HepG2 (cell line): ENCODE results near the gene P2RX3. TPM values are rescaled to one million over a fixed set of nuclear protein-coding genes. Genes with fewer than 3 reads are reported as not detected.

ENCODE experiments used
- ATAC-seq: fragments of 200-7000 bp; cut with Tn5 transposase; 3 replicates; pipeline ENCODE4 v1.9.1; 2020; ENCODE audit warnings: mild to moderate bottlenecking, moderate library complexity
- BruUV-seq: library from RNA; stranded (reverse); fragments of 400-500 nt; replicated peaks from 2 replicates; lab custom pipeline; 2021; lab: Mats Ljungman, UMichigan
- CTCF ChIA-PET: fragments of 300-600 bp; formaldehyde crosslinking; extraction: SDS; loops from one replicate; lab custom pipeline; 2021; ENCODE audit warnings: low total read pairs, inconsistent platforms, low intra/inter-chr PET ratio; lab: Yijun Ruan, JAX
- POLR2A ChIA-PET: fragments of 350-600 bp; sonication (Branson Sonifier 250); formaldehyde crosslinking; loops from one replicate; lab custom pipeline; 2020; ENCODE audit warnings: antibody characterized with exemption, inconsistent platforms; lab: Yijun Ruan, JAX
- DNase-seq: peaks from one replicate; pipeline ENCODE4 v3.0.0-alpha.2; 2015; ENCODE audit warnings: low spot score
- FAIRE-seq: peaks from 3 replicates; lab custom pipeline; 2011; peaks lifted over from hg19 to GRCh38; lab: Jason Lieb, UNC
- H2AFZ ChIP-seq: one replicate; pipeline ENCODE4 v1.6.1; 2011; ENCODE audit warnings: low read length, inconsistent platforms
- H3K27ac ChIP-seq: fragments of 300-600 bp; 3 replicates; pipeline ENCODE4 v1.8.0; 2011; ENCODE audit warnings: mixed run types, mild to moderate bottlenecking, mixed read lengths, low read length, inconsistent platforms; ENCODE audit not compliant: insufficient read depth; ENCODE audit errors: extremely low read length
- H3K27me3 ChIP-seq, 2 experiments: fragments of 200-600 bp in 1 of 2; 2 replicates in 1 of 2; 3 replicates in 1 of 2; pipeline versions ENCODE4 v1.6.0 to v1.8.0; 2011; ENCODE audit warnings: low read length in 2 of 2, mild to moderate bottlenecking in 2 of 2, moderate library complexity in 2 of 2, inconsistent platforms in 1 of 2; ENCODE audit not compliant: insufficient read depth in 2 of 2, control insufficient read depth in 1 of 2
- H3K36me3 ChIP-seq, 2 experiments: fragments of 200-600 bp in 1 of 2; replicated peaks in 1 of 2; 2 replicates in 1 of 2; 3 replicates in 1 of 2; pipeline versions ENCODE4 v1.5.1 to v1.8.0; 2011; ENCODE audit warnings: low read length in 2 of 2, inconsistent platforms in 1 of 2; ENCODE audit not compliant: insufficient read depth in 2 of 2, control insufficient read depth in 1 of 2
- H3K4me1 ChIP-seq: 2 replicates; pipeline ENCODE4 v1.5.1; 2012; ENCODE audit warnings: low read length, inconsistent platforms; ENCODE audit not compliant: insufficient read depth
- H3K4me2 ChIP-seq: 2 replicates; pipeline ENCODE4 v1.6.0; 2011; ENCODE audit warnings: low read depth, low read length, inconsistent platforms
- H3K4me3 ChIP-seq, 3 experiments: fragments of 200-600 bp in 1 of 3; sonication (generic), shearing (Covaris generic) in 1 of 3; replicated peaks in 1 of 3; 2 replicates each; pipeline ENCODE4 v1.5.1; 2011 to 2016; ENCODE audit warnings: low read length in 3 of 3, inconsistent platforms in 2 of 3, low read depth in 2 of 3, mild to moderate bottlenecking in 2 of 3, control low read depth in 1 of 3, mixed read lengths in 1 of 3; ENCODE audit not compliant: insufficient read depth in 1 of 3
- H3K79me2 ChIP-seq: one replicate; pipeline ENCODE4 v1.6.1; 2011; ENCODE audit warnings: low read length, inconsistent platforms; ENCODE audit not compliant: insufficient read depth
- H3K9ac ChIP-seq: 2 replicates; pipeline ENCODE4 v1.6.0; 2011; ENCODE audit warnings: mild to moderate bottlenecking, low read depth, low read length, inconsistent platforms; ENCODE audit not compliant: insufficient read depth
- H3K9me3 ChIP-seq: 2 replicates; pipeline ENCODE4 v1.5.1; 2012; ENCODE audit warnings: mild to moderate bottlenecking, low read length
- H4K20me1 ChIP-seq: 2 replicates; pipeline ENCODE4 v1.6.0; 2011; ENCODE audit warnings: inconsistent platforms, mild to moderate bottlenecking, low read length, moderate library complexity; ENCODE audit not compliant: insufficient read depth
- CBX2 ChIP-seq, 2 experiments: fragments of 200-600 bp in 1 of 2; sonication (generic); formaldehyde crosslinking in 1 of 2; IDR thresholded peaks; 2 replicates each; pipeline versions ENCODE4 v1.7.0 to v1.8.1; 2018 to 2022; ENCODE audit warnings: low read depth in 2 of 2, low read length in 1 of 2, mild to moderate bottlenecking in 1 of 2, missing genetic modification reagents in 1 of 2
- NR2C2 ChIP-seq: sonication (generic); formaldehyde crosslinking; IDR thresholded peaks from 2 replicates; pipeline ENCODE4 v1.4.0; 2020; ENCODE audit warnings: missing genetic modification reagents, mild to moderate bottlenecking, moderate library complexity, borderline replicate concordance
- PLRG1 ChIP-seq: fragments of 450-650 bp; conservative IDR thresholded peaks from 2 replicates; pipeline ENCODE4 v1.6.1; 2016
- SP1 ChIP-seq, 2 experiments: fragments of 450-650 bp in 1 of 2; sonication (generic) in 1 of 2; formaldehyde crosslinking in 1 of 2; IDR thresholded peaks; 2 replicates each; pipeline versions ENCODE4 v1.4.0 to v1.6.1; 2016 to 2020; ENCODE audit warnings: missing genetic modification reagents in 1 of 2
- ZBTB20 ChIP-seq: sonication (generic); formaldehyde crosslinking; IDR thresholded peaks from 2 replicates; pipeline ENCODE4 v1.8.1; 2023; ENCODE audit warnings: missing genetic modification reagents, low read depth, mild to moderate bottlenecking, borderline replicate concordance
- ZNF20 ChIP-seq: sonication (generic); formaldehyde crosslinking; IDR thresholded peaks from 2 replicates; pipeline ENCODE4 v1.4.0; 2020; ENCODE audit warnings: mild to moderate bottlenecking, moderate library complexity, missing genetic modification reagents
- ZNF407 ChIP-seq: sonication (generic); formaldehyde crosslinking; IDR thresholded peaks from one replicate; pipeline ENCODE4 v1.5.1; 2020; ENCODE audit warnings: mild to moderate bottlenecking, missing genetic modification reagents; ENCODE audit errors: not compliant biosample characterization
- ZNF672 ChIP-seq: sonication (generic); formaldehyde crosslinking; IDR thresholded peaks from 2 replicates; pipeline ENCODE4 v1.8.1; 2022; ENCODE audit warnings: missing genetic modification reagents
- WGBS: methylation state at CpG from one replicate; pipeline ENCODE4 v1.1.6; 2017; ENCODE audit warnings: low lambda C conversion rate; 5-methylcytosine and 5-hydroxymethylcytosine counted together
- in situ Hi-C: cut with HindIII; loops from 2 replicates; pipeline ENCODE4 v1.10.0; 2017; ENCODE audit warnings: low pct_unique_long_range_greater_than_20kb; ENCODE audit not compliant: extremely low pct_ligation_motif_present
- intact Hi-C: fragments of 100-400 bp; cut with micrococcal nuclease; formaldehyde crosslinking; loops from one replicate; pipeline ENCODE4 v1.10.0; 2022; ENCODE audit not compliant: unreplicated experiment
- polyA plus RNA-seq, 8 experiments: library from polyadenylated mRNA; depleted of rRNA in 3 of 8; stranded (reverse) in 7 of 8; unstranded in 1 of 8; fragments of >200 nt; fragmentation: Illumina TruSeq in 4 of 8; extraction: Trizol in 4 of 8; gene quantifications; 2 replicates each; pipeline versions ENCODE4 v1.2.1 to v1.2.3, GENCODE V29; 2011 to 2016; ENCODE audit warnings: low read depth in 4 of 8, missing spikeins in 1 of 8, mixed read lengths in 1 of 8; ENCODE audit not compliant: insufficient read depth in 1 of 8
- total RNA-seq, 5 experiments: library from RNA; depleted of rRNA; stranded (reverse); fragments of >200 nt; fragmentation: Illumina TruSeq; extraction: Trizol; gene quantifications; 2 replicates each; pipeline ENCODE4 v1.2.3, GENCODE V29; 2016; ENCODE audit warnings: low read depth in 1 of 5

The P2RX3 gene
- total and polyA plus RNA-seq, 2 of the 13 experiments (the other 11 are each of a cell fraction or from before 2014, with no cell fraction given): 0.08 TPM; not detected in 1

- TF ChIP-seq SP1 (IDR thresholded peaks at IDR 0.05): no peak
- TF ChIP-seq SP1 (CRISPR knock-in tag; IDR thresholded peaks at IDR 0.05): no peak
- no peak for TF ChIP-seq ZNF672
- TF ChIP-seq ZBTB20 (CRISPR knock-in tag): no peak
- TF ChIP-seq CBX2 (IDR thresholded peaks at IDR 0.05; ENCODE audit: low read depth, low read length): no peak
- TF ChIP-seq CBX2 (CRISPR knock-in tag; IDR thresholded peaks at IDR 0.05; ENCODE audit: low read depth): no peak
Observed at GRCh38 chr11:57368106-57368844, 30.1 kb downstream of the P2RX3 start (continued).

GRCh38 chr11:57368845-57369232 is 30.7 kb downstream of the P2RX3 start:
- TF ChIP-seq NR2C2 (CRISPR knock-in tag) (no peak), ZNF407 (CRISPR knock-in tag) (no peak), PLRG1 (no peak), ZNF20 (CRISPR knock-in tag) (no peak)
- ChIA-PET POLR2A (no interaction called here), CTCF (no interaction called here)
- ATAC-seq: no peak
- Histone ChIP-seq H3K4me2 (no peak overlapping the region), H3K4me3 (no peak overlapping the region), H3K27me3 (peaks cover 3 to 23% of the 10 kb centered on the region in 2 experiments), H3K36me3 (no peaks in the 10 kb centered on the region), H3K27ac (no peak overlapping the region), H3K9ac (no peak overlapping the region), H3K9me3 (no peaks in the 10 kb centered on the region), H3K4me1 (no peaks in the 10 kb centered on the region), H4K20me1 (no peaks in the 10 kb centered on the region), H2AFZ (no peak overlapping the region), H3K79me2 (no peaks in the 10 kb centered on the region)
- intact Hi-C loops (no loop called here), in situ Hi-C loops (no loop called here)
- no peak for DNase-seq
- 20% methylated on average over 5 of the region's 5 CpGs for WGBS
- BruUV-seq: no TSS peak
- no peak for FAIRE-seq
